Effector CD4-positive, alpha-beta T cell (primary cell): ENCODE measurements around the gene HAPLN2.
A peak's percentile ranks its signal among the peaks of the same experiment; 100 is the strongest.
"Not testable (repeated sequence)": the region's sequence is repeated elsewhere in the genome, so short reads cannot be mapped to it uniquely, and the experiment has no call there.

ENCODE experiments used
- DNase-seq: peaks from one replicate; pipeline ENCODE4 v3.0.0-alpha.2; 2020

Gene HAPLN2

DNA sequence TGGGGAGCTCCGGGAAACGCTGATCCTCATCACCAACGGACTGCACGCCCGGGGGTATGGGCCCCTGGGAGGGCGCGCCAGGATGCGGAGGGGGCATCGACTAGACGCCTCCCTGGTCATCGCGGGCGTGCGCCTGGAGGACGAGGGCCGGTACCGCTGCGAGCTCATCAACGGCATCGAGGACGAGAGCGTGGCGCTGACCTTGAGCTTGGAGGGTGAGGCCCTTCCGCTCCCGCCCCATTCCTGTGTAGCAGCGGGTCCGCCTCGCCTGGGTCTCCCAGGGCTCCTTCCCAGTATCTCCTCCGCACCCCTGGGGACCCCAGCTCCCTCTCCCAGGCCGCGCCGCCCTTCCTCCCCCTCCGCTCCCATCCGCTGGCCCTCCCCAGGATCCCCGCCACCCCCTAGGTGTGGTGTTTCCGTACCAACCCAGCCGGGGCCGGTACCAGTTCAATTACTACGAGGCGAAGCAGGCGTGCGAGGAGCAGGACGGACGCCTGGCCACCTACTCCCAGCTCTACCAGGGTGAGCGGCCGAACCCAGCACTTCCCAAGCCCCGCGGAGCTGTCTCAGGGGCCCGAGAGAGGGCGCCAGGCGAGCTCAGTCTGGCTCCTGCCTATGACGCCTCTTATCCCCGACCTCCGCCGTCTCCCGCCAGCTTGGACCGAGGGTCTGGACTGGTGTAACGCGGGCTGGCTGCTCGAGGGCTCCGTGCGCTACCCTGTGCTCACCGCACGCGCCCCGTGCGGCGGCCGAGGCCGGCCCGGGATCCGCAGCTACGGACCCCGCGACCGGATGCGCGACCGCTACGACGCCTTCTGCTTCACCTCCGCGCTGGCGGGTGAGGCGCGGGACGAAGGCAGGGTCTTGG, 5.0 kb downstream of the HAPLN2 start:
- no peak for DNase-seq

GRCh38 chr1:156624814-156625435, 5.7 kb downstream of the HAPLN2 start:
- DNase-seq, result no peak

DNA sequence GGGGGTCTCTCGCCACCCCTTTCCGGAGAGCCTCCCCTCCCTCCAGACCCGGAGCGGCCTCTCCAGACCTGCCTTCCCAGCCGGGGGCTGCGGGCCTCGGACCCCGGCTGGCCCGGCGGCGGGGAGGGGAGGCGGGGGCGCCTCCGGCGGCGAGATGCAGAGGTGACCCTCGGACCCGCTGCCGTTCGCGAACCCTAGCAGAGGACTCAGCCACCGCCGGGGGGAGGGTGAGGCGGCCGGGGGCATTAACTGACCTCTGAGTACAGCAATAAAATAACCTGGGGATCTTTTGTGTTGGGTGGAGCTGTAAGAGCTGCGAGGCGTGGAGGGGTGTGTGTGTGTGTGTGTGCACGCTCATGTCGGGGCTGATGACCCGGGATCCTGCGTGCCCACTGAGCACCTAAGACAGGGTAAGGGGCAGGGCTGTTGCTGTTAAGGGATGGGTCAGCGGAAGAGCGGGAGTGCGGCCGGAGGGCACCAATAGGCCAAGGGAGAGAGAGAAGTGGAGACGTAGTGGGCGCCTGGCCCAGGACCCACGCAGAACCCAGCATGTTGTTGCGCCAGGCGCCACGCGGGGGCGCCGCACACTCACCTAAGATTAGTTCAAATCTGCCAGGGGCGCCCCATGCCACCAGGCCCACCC, 6.3 kb downstream of the HAPLN2 start:
- DNase-seq, result peak; percentile 71

DNA sequence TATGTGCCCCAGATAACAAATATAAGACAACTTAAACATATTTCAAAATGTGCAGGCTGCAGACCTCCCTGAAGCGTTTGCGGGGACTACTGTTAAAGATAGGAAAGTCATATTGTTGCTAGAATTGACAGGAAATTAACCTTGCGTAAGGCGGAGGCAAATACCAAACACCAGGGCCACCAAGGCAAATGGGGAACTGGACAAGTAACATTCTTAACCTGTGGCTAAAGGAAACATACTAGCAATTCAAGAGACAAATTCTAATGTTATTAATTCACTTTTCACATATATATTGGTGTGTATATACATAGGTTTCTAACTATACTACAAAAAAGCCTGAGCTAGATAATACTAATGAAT, 6.8 kb downstream of the HAPLN2 start:
- DNase-seq, result no peak

DNA sequence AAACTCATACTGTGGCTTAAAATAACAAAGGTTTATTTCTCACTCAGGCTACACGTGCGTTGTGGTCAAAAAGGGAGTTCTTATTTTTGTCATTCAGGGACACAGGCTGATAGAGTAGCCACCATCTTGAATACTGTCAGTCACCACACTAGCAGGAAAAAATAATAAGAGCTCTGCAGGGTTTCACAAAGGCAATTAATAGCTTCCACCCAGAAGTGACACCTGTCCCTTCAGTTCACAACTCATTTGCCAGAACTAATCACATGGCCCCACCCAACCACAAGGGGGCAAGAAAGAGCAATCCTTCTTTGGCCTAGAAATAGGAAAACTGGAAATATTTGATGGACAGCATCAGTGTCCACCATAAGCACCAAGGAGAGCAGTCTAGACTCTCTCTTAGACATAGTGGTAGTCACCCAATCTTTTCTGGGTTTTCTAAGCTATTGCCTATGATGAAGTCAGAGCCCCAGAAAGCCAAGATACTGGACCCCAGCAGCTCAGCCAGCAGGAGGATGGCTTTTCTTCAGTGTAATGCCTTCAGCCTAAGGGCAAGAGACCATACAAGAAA, 8.2 kb downstream of the HAPLN2 start:
- DNase-seq, result no peak

DNA sequence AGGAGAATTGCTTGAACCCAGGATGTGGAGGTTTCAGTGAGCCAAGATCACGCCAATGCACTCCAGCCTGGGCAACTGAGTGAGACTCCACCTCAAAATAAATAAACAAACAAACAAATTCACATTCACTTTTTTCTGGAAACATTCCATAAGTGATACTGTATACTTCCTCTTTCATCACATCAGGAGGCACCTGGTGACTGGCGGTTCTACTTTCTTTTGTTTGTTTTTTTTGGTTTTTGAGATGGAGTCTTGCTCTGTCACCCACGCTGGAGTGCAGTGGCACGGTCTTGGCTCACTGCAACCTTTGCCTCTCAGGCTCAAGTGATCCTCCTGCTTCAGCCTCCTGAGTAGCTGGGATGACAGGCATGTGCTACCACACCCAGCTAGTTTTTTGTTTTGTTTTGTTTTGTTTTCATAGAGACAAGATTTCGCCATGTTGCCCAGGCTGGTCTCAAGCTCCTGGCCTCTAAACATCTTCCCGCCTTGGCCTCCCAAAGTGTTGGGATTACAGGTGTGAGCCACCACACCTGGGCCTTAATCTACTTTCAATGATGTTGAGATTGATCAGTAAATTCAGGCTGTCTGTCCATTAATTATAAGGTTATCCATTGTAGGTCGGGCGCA, 10.7 kb downstream of the HAPLN2 start:
- no peak for DNase-seq

GRCh38 chr1:156631152-156631551, 11.9 kb downstream of the HAPLN2 start:
- DNase-seq, result not testable (repeated sequence)

DNA sequence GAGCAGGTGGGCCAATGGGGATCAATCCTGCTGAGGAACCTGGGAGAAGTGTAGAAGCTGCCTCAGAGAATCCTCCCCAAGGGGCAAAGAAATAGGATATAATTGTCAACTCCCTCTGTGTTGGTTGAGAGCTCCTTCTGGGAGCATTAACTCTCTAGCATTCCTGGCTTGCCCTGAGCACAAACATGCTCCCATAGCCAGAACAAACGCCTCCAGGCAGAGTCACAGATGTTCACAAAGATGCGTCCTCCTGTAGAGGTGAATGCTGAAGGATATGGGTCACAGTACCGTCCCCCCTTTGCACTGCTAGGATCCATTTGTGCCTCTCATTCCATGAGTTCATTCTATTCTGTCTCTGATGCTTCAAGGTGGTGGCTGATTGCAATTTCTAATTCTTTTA, 13.1 kb downstream of the HAPLN2 start:
- DNase-seq, result no peak

DNA sequence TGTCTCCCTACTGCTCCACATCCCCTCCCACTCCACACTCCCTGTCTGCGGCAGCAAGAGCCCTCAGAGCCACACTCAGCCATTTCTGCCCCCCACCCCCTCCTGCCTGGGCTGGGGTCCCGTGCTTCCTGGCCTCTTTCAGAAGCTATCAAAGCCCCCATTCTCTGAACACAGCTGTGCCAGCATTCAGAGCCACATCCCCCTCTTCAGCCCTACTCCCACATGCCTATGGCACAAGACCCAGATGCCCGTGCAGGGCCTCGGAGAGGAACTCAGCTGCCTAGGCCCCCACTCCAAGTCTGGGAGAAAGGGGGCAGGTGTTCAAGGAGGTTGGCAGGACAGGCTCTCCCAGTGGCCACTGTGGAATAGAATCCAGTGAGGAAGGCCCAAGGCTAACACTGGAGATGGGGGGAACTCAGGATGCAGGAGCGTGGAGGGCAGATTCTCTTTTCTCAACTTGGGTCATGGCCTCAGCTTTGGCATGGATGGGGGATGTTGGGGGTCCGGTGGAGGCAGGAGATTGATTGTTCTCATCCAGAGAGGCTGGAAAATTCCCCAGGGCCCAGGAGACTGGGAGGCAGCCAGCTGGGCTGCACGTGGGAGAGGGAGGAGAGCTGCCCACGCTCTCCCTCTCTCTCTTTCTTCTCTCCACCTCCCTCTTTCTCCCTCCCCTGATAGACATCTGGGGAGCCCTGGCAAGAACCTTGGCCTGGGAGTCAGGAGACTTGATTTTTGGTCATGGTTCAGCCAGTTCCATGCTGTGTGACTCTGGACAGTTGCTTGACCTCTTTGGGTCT, 19.2 kb downstream of the HAPLN2 start:
- DNase-seq, result no peak

DNA sequence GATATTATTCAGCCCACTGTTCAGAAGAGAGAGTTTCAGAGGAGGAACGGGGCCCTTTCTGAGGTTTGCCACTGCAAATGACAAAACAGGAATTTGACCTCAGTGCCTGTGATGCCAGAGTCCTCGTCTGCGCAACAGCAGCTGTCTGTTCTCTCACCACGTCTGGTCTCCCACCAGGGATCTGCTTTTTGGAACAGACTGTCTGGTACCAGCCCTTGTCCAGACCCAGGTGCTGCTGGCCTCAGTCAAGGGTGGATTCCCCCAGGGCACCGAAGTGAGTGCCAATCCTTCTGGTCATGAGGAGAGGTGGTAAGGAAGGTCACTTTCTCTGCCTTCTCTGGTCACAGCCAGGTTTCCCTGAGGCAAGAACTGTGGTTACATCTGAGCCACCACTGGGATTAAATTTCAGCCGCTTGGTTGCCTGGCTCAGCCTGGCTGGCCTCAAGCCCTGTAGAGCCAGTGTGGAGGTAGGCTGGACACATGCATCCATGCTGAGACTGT, 20.4 kb downstream of the HAPLN2 start:
- no peak for DNase-seq

- no peak for DNase-seq
Observed at GRCh38 chr1:156640842-156641706, 21.9 kb downstream of the HAPLN2 start.

DNA sequence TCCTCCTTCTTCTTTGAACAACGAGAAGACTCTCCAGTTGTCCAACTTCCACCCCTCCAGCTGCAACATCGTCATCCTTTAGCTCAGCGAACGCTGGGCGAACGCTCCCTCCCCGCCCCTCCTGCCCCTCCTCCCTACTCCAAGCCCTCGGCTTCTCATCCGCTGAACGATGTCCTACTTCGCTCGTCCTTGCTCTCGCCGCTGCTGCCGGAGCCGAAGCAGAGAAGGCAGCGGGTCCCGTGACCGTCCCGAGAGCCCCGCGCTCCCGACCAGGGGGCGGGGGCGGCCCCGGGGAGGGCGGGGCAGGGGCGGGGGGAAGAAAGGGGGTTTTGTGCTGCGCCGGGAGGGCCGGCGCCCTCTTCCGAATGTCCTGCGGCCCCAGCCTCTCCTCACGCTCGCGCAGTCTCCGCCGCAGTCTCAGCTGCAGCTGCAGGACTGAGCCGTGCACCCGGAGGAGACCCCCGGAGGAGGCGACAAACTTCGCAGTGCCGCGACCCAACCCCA, 22.6 kb downstream of the HAPLN2 start, which contains the start of gene BCAN:
Gene BCAN (plus strand): TSS at position 357 of the 504 bp plus-strand sequence. CDS start 3,938 bp downstream, outside the sequence.
- DNase-seq, result no peak

- no peak for DNase-seq
Observed at GRCh38 chr1:156642265-156643048, 23.2 kb downstream of the HAPLN2 start.

DNA sequence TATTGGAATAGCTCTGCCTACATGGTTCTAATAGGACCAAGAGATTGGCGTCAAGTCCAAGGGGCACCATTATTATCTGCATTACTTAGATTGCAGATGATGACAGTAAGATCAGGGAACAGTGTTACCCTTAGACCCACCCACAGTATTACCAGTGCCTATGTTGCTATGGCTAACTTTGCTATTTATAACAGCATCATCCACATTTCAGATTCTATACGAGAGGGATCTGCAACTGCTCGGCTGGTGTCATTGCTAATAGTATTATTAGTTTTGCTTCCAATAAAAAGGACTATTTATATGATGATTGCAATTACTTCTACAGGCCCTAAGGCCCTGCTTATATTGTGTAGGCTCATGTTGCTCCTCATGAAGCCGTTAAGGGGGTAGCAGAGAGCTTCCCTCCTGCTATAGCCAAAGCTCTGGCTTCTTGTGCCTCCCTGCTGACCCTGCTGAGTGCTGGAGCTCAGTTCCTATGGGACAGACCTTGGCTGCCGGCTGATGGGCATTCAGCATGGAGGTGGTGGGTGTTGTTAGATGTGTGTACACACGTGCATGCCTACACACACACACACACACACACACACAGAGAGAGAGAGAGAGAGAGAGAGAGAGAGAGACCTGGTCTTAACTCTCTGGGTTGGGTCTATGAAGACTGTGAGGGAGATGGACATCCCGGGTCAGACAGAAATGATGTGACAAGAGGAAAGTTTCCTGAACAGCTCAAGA, 24.0 kb downstream of the HAPLN2 start:
- no peak for DNase-seq

GRCh38 chr1:156643778-156644092, 24.5 kb downstream of the HAPLN2 start:
- DNase-seq, result no peak

- DNase-seq, result no peak
Observed at GRCh38 chr1:156644146-156644545, 24.9 kb downstream of the HAPLN2 start.

DNA sequence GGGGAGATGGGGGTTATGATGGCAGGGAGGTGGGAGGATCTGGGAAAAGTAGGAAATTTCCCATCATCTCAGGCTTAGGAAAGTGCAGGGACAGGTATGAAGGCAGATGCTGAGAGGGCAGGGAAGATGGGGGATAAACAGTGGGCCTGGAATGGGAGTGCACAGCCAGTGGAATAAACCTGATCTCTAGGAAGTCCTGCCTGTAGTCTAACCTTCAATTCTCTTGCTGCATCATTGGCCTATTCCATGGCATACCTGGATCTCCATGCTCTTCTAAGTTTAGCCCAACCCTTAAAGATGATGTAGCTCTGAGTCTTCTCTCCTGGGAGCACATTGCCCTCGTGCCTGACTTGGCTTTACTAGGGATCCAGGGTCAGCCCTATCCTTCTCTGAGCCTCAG, 25.4 kb downstream of the HAPLN2 start:
- no peak for DNase-seq

DNA sequence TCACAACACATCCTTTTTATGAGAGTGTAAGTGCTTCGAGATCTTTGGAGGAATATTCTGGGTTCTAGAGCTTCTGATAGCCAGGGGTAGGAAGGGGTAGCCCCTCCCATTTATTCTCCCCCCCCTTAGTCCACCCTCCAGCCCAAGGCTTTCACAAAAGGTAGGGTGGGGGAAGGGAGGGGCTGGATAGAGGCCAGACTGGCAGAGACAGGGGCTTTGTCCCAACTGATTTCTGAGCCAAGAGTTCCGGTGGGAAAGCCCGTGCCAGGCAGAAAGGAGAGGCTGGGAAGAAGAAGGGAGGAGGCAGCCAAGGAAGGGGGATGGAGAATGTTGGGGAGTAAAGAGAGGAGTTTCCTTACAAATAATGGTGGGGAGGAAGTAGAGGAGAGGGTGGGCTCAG, 25.8 kb downstream of the HAPLN2 start:
- DNase-seq, result no peak

GRCh38 chr1:156645666-156646065, 26.5 kb downstream of the HAPLN2 start:
- no peak for DNase-seq
